Measurements from ENCODE around the gene FCHSD2. TPM values are rescaled to one million over a fixed set of nuclear protein-coding genes. Genes with fewer than 3 reads are reported as not detected.

Gene FCHSD2
- total and polyA plus RNA-seq, 2 of the 8 experiments (the other 6 are each of a cell fraction or from before 2014, with no cell fraction given), result 4.1 to 7.8 TPM

DNA sequence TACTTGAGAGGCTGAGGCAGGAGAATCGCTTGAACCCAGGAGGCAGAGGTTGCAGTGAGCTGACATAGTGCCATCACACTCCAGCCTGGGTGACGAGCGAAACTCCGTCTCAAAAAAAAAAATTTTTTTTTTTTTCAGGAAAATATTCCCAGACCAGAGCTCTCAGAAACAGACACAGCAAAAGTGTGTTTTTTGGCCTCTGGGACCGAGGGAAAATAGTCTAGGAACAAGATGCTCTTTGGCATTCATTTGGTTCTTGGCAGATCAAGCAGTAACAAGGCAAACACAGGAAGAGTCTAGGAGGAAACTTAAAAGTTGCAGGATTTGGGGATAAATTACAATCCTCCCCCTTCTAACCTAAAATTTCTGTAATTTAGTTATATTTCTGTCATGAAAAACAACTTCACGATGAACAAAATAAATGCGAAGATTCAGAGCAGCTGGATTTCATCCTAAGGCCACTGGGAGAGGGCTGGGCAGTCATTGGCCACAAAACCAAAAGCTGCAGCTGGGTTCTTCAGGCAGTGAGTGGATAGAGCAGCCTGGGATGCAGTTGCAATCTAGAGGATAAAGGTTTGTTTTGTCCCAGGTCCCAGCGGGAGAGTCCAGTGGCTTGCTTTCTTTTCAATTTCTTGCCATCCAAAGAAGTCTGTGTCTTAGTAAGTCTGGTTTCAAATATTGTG is 308.2 kb downstream of the FCHSD2 start (continued):
- TF ChIP-seq NRF1 (IDR thresholded peaks at IDR 0.05; ENCODE audit: low read depth, low read length) (no peak), CTCF (IDR thresholded peaks at IDR 0.05; ENCODE audit: control extremely low read depth in 1 of 3, insufficient read depth in 1 of 3, low read depth in 1 of 3, low read length in 3 of 3) (no peak), SIN3A (conservative IDR thresholded peaks at IDR 0.05 in 1 of 2, IDR thresholded peaks at IDR 0.05 in 1 of 2; ENCODE audit: low read depth in 1 of 2, low read length in 2 of 2) (no peak), GTF2F1 (IDR thresholded peaks at IDR 0.05; ENCODE audit: borderline replicate concordance, low read depth, low read length) (no peak), KDM5A (IDR thresholded peaks at IDR 0.05; ENCODE audit: low read length) (no peak)
